DMS53 treated with DMSO at 0.1 percent for 48 hours (cell line): ENCODE measurements around the gene PRKCQ.
"Not testable (repeated sequence)": the region's sequence is repeated elsewhere in the genome, so short reads cannot be mapped to it uniquely, and the experiment has no call there.

Source experiments
- DNase-seq: peaks from one replicate; lab custom pipeline; 2025; ENCODE audit not compliant: unreplicated experiment; lab: John Stamatoyannopoulos, UW

The PRKCQ gene

DNA sequence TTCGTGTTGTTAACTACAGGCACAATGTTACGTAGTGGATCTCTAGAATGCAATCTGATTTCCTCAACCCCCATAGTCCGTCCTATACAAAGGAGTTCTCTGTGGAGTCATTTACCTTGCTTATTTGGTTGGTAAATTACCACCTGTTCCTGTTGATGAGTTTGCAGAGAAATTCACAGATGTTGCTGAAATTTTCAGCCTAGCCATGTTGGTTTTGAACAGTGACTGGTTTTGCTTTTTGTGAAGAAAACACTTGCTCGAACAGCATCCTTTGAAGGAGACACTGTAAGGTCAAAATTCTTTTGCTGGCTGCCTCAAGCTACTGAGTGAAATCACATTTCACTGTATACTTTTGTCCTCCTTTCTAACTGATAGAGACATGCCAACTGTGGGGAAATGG lies 15.4 kb upstream of the PRKCQ start:
- DNase-seq = no peak

DNA sequence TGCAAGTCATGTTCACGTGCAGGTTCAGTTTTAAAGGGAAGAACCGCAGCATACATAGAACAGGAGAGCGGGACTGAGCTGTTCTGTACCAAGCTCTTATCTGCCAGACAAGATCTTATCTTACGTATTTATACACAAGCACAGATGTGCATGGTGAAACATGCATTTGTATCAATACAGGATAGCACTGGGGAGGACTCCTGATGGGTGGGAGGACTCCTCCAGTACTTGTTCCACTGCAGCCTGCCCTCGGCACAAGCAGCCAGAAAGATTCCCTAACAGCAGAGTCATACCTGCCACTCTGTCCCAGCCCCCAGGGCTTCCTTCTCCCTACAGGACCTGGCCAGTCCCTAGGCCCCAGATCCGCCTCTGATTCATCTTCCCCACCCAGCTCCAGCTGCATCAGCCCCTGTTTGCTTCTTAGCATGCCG lies 13.2 kb upstream of the PRKCQ start:
- DNase-seq = no peak

DNA sequence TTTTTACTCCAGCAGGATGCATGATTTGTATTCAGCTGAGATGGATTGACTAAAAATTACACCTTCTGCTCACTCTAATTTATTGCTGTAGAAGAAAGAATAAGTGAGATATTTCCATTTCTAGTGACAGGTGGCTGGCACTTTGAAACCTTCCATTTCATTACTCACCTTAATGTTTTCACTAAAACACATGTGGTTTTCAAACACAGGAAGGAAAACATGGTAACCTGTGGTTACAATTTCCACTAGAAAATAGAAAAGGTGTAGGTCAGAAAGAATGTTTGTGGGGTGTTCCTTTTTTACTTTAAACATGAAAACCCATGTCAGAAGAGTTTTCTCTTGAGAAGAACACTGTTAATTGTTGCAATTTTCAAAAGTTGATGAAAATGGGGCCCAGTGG lies 12.0 kb upstream of the PRKCQ start:
- no peak for DNase-seq

DNA sequence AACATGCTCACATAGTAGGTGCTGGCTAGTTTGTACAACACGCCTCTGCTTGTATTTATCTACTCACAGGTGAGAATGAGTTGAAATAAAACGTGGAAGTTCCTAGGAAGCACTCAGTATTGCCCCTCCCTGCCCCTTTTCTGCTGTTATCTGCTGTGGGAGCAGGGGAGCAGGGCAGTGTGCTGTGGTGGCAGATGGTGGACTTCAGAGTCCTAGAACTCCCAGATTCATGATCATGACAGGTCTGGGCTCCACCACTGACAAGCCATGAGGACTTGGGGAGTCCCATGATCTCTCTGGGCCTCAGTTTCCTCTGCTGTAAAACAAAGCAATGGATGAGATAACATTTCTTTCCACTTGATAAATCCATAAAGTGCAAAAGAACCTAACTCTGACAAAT lies 11.6 kb upstream of the PRKCQ start:
- DNase-seq = no peak

DNA sequence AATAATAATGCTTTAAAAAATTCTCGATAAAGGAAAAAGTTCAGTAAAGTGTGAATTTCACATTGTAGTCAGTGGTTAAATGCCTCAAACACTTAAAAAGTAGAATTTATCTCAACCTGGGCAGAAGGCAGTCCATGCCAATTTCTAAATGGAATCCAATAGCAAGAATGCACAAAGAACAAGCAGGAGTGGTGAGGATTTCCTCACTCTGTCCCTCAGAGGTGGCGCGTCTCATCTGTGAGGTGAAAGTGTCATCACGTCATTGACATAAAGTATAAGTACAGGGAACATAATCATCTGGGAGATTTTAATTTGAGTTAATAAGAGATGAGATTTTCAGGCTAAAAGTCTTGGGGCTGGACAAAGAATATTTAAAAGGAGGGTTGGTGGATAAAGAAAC lies 10.0 kb upstream of the PRKCQ start:
- DNase-seq = no peak

DNA sequence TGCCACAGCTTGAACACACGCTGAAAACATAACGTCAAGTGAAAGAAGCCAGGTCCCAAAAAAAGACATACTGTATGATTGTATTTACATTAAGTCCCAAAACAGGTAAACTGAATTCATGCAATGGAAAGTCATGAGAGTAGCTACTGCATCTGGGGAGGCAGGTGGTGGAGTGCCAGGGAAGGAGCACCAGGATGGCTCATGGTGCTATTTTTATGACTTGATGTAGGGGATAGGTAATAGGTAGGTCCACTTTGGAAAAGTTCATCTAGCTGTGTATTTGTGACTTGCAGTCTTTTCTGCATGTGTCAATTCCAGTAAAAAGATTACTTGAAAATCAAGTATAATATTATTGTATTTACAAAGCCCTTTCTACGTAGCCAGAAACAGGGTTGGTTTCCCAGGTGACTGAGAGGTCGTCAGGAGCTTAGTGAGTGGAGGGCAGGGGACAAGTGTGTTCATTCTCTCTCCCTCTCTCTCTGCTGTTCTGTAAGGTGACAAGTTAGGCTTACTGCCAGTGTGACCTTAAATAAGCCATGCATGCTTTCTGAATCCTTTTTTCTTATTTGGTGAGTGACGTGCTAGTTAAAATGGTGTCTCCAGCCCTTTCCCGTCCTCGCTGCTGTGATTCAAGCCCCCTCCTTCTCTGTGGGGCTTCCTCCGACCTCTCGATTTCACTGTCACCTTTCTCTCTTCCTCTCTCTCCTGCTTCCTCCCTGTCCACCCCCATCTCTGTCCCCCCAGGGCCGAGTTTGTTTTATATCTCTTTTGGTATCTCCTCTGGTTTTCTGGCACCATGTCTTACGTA lies 9.4 kb upstream of the PRKCQ start:
- no peak for DNase-seq

DNA sequence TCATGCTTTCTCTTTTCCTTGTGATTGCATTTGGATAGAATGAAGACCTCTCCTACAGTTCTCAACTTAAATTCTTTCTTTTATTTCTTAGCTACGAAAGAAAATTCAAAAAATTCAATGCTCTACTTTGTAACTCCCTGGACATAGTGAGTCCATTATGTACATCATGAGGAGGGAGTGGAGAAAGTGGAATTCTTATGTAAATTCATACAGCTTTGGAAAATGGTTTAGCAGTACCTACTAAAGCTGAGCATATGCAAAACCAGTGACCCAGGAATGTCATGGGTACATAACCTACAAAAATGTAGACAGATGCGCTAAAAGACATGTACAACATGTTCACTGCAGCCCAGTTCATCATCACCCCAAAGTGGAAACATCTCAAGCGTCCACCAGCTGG lies 8.8 kb upstream of the PRKCQ start:
- DNase-seq = no peak

DNA sequence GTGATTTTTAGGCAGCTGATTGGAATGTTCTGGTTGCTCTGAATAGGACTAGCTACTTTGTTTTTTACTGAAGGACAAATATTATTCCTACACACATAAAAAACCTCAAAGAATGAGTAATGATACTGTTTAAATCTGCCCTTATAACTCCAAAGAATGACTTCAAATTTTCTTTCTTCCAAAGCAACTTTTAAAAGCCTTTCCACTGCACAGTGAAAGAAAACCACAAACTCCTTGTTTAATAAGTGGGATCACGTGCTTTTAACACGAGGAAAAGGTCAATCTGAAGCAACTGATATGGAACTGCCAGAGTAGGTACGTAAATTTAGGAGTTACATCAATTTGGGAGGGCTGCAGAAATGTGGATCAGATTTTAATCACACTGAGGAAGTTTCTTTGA lies 8.0 kb upstream of the PRKCQ start:
- no peak for DNase-seq

DNA sequence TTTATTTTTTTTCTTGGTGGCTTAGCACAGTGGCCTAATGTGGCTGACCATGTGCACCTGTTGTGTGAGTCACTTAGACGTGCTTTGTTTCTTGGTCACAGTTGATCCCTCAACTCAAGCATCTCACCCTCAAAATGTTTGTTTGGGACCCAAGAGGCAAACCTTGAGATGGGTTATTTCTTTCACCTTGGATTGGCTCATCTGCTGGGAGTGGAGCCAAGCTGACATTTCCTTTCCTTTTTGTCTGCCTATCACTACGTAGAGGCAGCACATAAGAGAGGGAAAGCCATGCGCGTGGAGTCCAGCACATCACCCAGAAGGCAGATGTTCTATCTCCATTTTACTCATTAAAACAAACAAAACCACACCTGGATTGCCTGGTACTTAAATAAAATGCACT lies 6.4 kb upstream of the PRKCQ start:
- DNase-seq = no peak

DNA sequence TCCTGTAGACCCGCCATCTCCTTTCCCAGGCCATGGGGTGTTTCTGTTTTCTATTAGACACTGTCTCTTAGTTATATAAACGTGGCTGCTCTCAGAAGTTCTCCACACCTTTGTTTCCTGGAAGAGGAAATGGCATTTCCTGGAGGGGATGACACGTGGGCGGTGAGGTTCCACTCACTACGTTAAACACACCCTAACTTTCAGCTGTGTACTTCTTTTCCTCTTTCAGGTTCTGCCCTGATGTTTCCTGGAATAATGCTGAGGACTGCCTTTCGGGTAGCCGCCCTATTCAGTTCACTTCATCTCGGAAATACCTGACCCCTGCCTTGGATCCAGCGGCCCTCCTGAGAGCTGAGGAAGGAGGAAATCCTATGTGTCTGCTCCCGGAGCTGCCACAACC lies 3.4 kb upstream of the PRKCQ start:
- DNase-seq = no peak

DNA sequence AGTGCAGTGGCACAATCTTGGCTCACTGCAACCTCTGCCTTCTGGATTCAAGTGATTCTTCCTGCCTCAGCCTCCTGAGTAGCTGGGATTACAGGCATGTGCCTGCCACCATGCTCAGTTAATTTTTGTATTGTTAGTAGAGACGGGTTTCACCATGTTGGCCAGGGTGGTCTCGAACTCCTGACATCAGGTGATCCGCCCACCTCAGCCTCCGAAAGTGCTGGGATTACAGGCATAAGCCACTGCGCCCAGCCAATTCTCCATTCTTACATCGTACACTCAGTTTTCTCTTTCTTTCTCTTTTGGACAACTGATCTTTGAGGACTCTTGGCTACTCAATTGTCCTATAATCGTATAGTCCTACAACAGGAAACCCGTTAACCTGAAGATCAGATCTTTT lies 2.8 kb upstream of the PRKCQ start:
- not testable (repeated sequence) for DNase-seq

DNA sequence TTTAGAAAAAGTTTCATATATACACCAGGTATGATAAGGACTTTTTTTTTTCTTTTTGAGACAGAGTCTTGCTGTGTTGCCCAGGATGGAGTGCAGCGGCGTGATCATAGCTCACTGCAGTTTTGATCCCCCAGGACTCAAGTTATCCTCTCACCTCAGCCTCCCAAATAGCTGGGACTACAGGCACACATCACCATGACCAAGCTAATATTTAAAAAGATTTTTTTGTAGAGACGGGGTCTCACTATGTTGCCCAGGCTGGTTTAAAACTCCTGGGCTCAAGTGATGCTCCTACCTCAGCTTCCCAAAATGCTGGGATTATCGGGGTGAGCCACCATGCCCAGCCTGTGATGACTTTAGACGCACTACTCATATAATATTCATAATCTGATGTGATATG lies 2.2 kb upstream of the PRKCQ start:
- DNase-seq = no peak

DNA sequence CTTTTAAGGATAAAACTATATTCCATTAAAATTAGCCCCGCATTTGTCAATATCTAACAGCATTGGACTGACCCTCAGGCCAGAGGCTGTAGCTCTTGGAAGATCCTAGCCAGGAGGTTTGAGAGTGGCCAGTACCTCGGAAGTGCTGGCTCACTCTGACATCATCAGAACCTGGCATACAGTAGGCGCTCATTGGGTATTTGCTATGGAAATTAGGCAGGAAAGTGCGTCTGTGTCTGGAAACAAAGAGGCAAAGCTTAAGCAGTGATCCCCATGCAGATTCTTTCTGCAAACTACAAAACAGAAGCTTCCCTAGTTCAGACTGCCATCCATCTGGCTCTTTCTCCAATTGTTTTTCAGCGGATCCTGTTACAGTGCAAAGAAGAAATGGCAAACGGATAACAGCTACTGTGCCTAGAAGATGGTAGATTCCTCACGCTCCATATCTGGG lies 1.7 kb upstream of the PRKCQ start:
- no peak for DNase-seq

DNA sequence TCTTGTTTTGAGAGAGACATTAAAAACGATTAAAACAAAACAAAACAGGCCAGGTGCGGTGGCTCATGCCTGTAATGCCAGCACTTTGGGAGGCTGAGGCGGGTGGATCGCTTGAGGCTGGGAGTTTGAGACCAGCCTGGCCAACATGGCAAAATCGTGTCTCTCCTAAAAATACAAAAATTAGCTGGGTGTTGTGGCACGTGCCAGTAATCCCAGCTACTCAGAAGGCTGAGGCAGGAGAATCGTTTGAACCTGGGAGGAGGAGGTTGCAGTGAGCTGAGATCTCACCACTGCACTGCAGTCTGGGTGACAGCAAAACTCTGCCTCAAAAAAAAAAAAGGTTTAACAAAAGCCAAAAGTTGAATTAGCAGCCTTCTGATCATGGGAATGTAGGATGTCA lies 1.1 kb upstream of the PRKCQ start:
- DNase-seq = not testable (repeated sequence)

DNA sequence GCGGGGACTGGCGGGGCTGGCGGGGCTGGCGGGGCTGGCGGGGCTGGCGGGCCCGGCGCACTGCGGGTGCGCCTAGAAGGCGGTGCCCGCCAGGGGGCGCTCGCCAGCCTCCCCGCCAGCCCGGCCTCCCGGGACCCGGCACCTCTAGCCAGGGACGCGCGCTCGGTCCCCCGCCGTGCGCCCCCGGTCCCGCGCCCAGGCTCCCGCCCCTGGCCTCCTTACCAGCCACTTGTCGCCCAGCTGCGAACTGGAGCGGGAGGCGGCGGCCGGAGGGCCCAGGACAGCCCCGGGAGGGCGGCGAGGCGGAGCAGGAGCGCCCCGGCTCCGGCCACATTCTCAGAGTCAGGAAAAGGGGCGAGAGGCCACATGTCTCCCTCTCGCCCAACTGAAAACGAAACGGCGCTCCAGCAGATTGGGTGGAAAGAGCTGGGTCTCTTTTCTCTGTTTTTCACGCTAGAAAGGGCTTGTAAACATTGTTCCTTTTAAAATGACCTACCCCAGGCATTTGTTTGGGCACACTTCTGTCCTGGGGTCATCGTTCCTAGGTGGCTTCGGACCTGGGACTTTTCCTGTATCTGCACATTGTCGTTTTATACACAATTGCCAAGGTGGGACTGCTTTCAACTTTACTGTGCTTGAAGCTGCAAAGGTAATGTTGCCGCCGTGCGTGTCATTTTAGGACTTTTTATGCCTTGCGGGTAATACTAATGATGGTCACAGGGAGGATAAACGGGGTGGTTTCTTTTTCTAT lies 378 bp upstream of the PRKCQ start:
- DNase-seq = peak; percentile 44

DNA sequence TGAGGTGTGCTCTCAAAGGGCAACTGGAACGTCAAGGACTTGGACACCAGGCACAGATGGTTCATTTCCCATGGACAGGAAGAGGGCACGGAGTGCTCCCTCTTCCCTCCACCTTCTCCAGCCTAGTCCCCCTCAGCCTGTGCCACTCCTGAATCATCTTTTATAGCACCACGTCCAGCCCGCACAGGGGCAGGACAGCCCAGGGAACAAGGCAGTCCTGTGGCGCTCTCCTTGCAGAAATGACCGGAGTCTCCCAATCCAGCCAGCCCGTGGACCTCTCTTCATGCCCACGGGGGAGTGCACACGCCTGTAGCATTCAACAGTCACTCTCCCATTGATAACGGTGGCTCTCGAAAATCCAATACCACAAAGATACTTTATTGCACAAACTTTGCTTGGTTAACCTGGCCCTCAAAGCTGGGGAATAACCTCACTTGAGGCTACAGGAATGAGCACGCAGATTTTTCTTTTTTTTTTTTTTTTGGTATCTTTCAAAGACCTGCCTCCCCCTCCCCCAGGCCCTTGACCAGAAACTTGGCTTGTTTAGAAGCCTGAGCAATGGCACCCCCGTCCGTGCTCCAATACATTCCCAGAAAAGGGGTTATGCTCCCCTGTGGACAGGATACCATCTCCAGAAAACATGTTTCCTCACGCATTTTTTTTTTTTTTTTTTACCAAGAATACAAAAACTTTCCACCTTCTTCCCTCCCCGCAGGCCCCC lies 733 bp downstream of the PRKCQ start:
- DNase-seq = no peak

DNA sequence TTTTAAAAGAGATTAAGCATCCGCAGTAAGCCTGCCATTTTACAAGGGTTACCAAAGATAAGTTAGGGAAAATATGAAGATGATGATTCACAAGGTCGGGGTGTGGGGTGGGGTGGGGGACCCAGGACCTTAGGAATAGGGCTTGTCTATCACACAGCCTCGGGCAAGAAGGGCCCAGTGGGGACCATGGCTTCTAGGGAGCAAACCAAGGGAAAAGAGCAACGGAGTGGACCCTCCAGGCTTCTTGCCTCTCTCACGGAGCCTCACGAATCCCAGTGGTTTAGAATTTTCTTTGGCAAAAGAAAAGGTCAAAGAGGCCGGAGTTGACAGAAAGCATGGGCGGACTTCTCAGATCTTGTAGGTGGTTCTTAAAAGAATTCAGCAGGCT lies 1.3 kb downstream of the PRKCQ start:
- DNase-seq = no peak

DNA sequence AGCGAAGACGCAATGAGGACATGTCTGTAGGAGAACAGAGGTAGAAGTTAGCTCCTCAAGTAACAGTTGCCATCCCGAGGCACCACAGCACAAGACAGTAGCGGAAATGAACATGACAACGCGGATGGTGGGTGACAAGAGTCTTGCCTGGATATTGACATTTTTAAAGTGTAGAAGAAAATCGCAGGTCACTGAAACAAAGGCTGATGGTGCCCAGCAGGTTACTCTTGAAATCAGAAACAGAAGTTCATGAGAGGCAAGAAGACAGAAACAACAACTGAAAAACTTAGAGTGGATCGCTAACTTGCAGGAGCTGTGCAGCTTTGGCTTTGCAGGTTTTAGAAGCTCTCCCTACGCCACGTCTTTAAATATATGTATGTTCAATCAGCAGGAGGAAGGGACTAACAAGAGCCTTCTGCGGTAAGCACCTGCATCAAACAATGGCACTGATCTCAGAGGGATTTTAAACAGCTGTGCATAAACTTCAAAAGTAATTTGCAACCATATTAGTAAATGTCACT lies 1.8 kb downstream of the PRKCQ start:
- no peak for DNase-seq

DNA sequence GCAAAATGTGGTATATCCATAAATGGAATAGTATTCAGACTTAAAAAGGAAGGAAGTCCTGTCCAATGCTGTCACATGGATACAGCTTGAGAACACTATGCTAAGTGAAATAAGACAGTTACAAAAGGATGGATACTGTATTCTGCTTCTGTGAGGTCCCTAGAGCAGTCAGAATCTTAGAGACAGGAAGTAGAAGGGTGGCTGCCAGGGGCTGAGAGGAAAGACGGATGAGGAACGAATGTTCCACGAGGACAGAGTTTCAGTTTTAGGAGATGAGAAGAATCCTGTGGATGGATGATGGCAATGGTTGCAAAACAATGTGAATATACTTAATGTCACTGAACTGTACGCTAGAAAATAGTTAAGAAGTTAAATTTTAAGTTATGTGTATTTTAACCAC lies 3.8 kb downstream of the PRKCQ start:
- no peak for DNase-seq

DNA sequence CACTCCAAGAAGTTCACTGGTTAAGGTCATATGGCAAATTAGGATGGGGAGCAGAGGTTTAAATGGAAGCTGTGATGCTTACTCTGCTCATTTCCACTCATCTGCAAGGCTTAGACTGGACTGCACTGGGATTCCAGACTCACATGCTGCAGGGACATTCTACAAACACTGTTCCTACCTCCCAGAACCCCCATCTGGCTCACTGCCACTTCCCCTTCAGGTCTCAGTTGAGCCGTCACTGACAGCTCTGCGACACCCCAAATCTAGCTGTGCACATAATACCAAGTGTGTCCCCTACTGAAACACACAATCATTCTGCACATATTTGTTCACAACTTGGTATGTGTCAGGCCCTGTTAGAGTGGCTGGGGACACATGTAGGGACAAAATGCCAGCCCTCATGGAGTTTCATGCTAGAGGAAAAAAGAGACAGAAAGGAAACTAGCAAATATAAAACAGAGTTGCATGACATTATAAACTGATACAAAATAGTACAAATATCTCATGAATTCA lies 5.4 kb downstream of the PRKCQ start:
- no peak for DNase-seq

DNA sequence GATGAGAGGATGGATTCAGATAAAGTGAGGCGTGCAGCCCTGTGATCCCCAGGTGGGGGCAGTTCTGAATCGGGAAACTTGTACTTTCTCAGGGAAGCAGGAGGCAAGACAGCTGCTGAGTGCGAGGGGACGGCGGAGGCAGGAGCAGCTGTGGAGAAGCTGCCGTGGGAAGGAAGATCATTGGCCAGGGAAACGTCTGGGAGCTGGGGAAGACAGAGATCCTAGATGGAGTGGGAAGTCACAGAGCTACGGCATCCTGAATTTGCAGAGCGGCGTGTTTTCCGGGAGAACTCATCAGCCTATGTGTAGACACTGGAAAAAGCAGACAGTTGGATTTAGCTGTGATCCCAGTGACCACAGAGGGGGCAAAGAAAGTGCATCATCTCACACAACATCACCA lies 9.2 kb downstream of the PRKCQ start:
- DNase-seq = no peak
